Measurements from ENCODE around the gene DOK6.
"Not testable (repeated sequence)": the region's sequence is repeated elsewhere in the genome, so short reads cannot be mapped to it uniquely, and the experiment has no call there.

Gene DOK6

DNA sequence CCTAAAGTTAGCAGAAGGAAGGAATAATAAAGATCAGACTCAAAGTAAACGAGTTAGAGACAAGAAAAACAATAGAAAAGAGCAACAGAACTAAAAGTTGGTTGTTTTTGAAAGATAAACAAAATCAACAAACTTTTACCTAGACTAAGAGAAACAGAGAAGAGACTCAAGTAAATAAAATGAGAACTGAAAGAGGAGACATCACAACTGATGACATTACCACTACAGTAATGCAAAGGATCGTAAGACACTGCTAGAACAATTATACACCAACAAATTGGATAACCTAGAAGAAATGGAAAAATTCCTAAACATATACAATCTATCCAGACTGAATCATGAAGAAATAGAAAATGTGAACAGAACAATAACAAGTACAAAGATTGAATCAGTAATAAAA, 407.7 kb downstream of the DOK6 start:
- no peak for DNase-seq (ENCODE audit: low read depth in 2 of 2)

DNA sequence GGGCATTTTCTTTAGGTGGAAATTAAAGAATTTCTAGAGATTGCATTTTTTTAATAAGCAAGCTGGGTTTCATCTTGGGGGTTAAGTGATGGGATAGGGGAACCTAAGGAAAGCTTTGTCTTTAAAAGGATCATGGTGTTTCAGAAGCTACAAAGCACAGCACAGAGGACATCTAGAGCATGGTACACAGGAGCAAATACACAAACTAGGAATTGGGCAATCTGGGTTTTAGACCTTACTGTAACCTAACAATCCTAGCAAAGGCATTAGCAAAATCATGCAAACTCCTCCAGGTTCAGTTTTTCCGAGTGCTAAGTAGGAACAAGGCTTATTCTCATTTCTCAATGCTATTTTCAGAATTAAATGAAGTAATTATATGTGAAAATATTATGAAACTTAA, 412.9 kb downstream of the DOK6 start:
- DNase-seq (ENCODE audit: low read depth in 2 of 2), result no peak

DNA sequence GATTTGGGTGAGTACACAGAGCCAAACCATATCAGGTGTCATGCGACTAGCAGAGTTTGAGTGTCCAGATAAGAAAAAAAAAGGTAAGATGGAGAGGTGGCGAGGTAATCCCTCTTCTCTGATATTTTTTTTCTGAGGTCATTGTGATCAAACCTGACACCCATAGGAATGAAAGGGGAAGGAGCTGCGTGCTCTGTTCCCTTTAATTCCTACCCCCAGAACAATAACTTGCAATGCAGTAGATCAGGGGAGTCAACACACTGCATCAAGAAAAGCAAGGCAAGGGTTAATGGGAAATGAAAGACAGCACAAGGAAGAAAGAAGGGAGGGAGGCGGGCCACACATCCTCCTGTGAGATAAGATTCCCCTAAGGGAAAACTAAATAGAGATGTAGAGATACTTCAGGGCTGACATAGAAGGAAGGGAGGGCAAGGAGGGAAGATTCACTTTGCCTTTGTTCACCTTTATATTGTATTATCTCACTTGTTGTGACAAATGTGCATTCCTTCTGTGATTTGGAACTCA, 414.2 kb downstream of the DOK6 start:
- no peak for DNase-seq (ENCODE audit: low read depth in 2 of 2)

GRCh38 chr18:69817335-69817940, 416.8 kb downstream of the DOK6 start:
- peak; percentile 64 to 66 for DNase-seq (ENCODE audit: low read depth in 2 of 2)

DNA sequence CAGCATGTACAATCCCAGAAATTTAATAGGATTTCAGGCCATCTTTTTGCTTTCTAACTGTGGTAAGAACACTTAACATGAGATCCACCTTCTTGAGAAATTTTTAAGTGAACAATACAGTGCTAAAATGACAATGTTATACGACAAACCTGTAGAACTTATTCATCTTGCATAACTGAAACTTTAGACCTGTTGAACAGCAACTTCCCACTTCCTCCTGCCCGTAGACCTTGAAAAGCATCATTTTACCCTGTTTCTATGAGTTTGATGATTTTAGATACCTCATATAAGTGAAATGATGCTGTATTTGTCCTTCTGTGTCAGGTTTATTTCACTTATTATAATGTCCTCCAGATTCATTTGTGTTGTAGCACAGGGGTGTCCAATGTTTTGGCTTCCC, 418.8 kb downstream of the DOK6 start:
- DNase-seq (ENCODE audit: low read depth in 2 of 2), result no peak

- DNase-seq (ENCODE audit: low read depth in 2 of 2), result no peak
Observed at GRCh38 chr18:69820538-69820937, 419.9 kb downstream of the DOK6 start.

GRCh38 chr18:69830189-69830588, 429.5 kb downstream of the DOK6 start:
- DNase-seq (ENCODE audit: low read depth in 2 of 2), result no peak

DNA sequence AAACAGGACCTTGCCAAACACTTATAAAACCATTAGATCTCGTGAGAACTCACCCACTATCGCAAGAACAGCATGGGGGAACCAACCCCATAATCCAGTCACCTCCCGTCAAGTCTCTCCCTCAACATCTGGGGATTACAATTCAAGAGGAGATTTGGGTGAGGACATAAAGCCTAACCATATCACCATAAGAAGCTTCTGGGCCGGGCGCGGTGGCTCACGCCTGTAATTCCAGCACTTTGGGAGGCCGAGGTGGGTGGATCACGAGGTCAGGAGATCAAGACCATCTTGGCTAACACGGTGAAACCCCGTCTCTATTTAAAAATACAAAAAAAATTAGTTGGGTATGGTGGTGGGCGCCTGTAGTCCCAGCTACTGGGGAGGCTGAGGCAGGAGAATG, 434.3 kb downstream of the DOK6 start:
- not testable (repeated sequence) for DNase-seq (ENCODE audit: low read depth in 2 of 2)

GRCh38 chr18:69838003-69838402, 437.3 kb downstream of the DOK6 start:
- DNase-seq (ENCODE audit: low read depth in 2 of 2), result no peak

DNA sequence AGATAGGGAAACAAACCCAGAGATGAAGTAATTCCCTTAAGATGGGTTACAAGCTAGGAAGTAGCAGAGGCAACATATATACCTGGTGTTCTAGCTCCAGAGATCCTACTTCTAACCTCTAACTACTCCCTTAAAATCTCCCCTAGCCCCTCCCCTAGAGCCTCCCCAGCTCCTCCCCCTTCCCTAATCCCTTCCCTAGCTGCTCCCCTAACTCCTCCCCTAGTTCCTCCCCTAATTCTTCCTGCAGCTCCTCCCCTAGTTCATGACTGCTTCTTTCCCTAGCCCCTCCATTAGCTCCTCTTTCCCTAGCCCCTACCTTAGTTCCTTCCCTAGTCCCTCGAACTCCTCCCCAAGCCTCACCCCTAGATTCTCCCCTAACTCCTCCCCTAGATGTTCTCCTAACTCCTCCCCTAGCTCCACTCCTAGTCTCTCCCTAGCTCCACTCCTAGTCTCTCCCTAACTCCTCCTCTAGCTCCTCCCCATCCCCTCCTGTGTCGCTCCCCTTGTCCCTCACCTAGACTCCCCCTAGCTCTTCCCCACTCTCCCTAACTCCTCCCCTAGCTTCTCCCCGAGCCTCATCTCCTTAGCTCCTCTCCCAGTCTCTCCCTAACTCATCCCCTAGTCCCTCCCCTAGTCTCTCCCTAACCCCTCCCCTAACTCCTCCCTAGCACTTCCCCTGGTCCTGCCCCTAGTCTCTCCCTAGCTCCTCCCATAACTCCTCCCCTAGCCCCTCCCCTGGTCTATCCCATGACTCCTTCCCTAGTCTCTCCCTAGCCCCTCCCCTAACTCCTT, 438.1 kb downstream of the DOK6 start:
- DNase-seq (ENCODE audit: low read depth in 2 of 2), result no peak

GRCh38 chr18:69839497-69839896, 438.8 kb downstream of the DOK6 start:
- no peak for DNase-seq (ENCODE audit: low read depth in 2 of 2)

GRCh38 chr18:69840001-69840400, 439.3 kb downstream of the DOK6 start:
- DNase-seq (ENCODE audit: low read depth in 2 of 2), result no peak

GRCh38 chr18:69840445-69840844, 439.8 kb downstream of the DOK6 start:
- DNase-seq (ENCODE audit: low read depth in 2 of 2), result no peak

- no peak for DNase-seq (ENCODE audit: low read depth in 2 of 2)
Observed at GRCh38 chr18:69841117-69841516, 440.4 kb downstream of the DOK6 start.

- no peak for DNase-seq (ENCODE audit: low read depth in 2 of 2)
Observed at GRCh38 chr18:69843015-69843414, 442.3 kb downstream of the DOK6 start.

DNA sequence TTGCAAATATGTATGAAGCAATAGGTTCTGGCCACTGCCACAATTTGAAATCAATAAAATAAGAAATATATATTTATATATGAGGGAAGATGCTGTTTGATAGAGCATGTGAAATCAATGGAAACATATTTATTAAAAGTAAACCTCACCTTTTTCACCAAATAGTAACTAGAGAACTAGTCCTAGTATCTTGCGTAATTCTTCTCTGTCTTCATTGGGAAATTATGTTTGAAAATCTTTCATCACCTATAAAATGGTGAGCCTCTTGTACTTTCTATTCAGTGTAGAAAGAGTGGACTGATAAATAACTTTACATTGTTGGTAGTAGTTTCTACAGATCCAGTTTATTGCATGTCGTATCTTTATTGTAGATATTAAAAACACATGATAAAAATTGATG, 444.0 kb downstream of the DOK6 start:
- DNase-seq (ENCODE audit: low read depth in 2 of 2), result no peak

DNA sequence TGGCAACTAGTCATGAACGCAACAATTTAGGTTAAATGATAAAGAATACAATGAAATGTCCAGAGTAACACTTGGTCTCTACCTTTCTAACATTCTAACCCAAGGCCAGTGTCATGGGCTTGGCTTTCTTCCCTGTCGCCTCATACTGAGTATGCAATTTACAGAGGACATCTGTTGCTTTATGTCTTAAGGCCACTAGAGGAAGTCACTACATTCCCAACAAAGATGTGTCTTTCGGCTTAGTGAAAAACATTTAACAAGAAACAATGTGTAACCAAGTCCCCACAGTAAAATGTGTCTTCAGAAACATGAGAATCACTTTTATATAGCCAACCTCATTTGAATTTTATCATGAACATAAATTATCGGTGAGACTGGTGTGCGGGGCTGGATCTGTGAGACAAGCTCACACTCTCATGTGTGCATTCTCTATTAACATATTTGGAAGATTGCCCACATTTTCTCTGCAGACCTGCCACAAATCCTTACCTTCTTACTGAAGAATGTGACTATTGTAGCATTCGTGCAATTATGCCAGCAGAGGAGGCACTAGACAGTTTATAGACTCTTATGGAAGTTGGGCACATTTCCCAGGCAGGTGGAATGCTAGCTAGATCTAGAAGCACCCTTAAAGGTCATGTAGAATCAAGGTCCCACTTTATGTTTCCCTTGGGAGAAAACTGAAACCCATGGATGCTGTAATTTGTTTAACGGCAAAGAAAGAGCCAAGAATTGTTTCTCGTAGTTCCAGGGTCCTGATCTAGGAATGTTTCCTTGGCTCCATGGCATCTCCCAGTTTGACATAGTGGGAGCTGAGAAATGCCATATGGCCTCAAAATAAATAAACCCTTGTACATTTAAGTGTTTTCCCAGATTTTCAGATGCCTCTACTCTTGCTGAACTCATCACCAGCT, 445.2 kb downstream of the DOK6 start:
- no peak for DNase-seq (ENCODE audit: low read depth in 2 of 2)

GRCh38 chr18:69853051-69853450, 452.4 kb downstream of the DOK6 start:
- no peak for DNase-seq (ENCODE audit: low read depth in 2 of 2)

- no peak for DNase-seq (ENCODE audit: low read depth in 2 of 2)
Observed at GRCh38 chr18:69854455-69854854, 453.8 kb downstream of the DOK6 start.

DNA sequence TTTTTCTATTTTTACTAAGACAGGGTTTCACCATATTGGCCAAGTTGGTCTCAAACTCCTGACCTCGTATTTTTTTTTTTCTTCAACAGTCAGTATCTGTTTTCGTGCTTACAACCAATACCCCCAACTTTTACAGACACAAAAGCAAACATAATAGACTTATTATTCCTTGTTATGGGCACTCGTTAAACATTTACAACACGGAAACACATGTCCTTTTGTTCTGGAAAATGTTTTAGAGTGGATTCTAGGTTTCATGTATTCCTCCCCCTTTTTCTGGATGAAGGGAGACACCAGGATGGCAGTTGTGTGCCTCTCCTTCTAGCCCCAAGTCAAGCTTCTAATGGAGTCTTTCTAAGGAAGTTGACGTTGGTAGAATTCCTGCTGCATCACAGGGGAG, 458.2 kb downstream of the DOK6 start:
- no peak for DNase-seq (ENCODE audit: low read depth in 2 of 2)

- DNase-seq (ENCODE audit: low read depth in 2 of 2), result not testable (repeated sequence)
Observed at GRCh38 chr18:69864802-69865201, 464.1 kb downstream of the DOK6 start.

DNA sequence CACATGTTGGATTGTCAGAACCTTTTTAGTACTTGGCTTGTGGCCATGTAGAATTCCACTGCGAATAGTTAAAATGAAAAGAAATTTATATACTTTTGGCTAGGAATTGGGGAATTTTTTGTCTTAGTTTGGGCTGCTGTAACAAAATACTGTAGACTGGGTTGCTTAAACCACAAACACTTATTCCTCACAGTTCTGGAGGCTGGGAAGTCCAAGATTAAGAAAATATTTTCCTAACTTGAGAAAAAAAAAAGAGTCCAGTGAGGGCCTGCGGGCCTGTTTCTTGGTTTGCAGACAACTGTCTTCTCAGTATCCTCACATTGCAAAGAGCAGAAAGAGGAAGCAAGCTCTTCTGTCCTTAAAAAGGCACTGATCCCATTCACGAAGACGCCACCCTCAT, 465.1 kb downstream of the DOK6 start:
- peak; percentile 34 to 37 for DNase-seq (ENCODE audit: low read depth in 2 of 2)

All from fibroblast of skin of left biceps (primary cell).